Measurements from ENCODE around the gene GSK3B.
"Not testable (repeated sequence)": the region's sequence is repeated elsewhere in the genome, so short reads cannot be mapped to it uniquely, and the experiment has no call there.

Gene GSK3B

GRCh38 chr3:119927190-119927589 is 167.1 kb downstream of the GSK3B start:
- DNase-seq: no peak

GRCh38 chr3:119924111-119925094 is 169.8 kb downstream of the GSK3B start:
- no peak for DNase-seq

GRCh38 chr3:119918992-119919933 is 175.0 kb downstream of the GSK3B start:
- no peak for DNase-seq

- DNase-seq: no peak
Observed at GRCh38 chr3:119913021-119913420, 181.2 kb downstream of the GSK3B start.

- DNase-seq: no peak
Observed at GRCh38 chr3:119912220-119912619, 182.0 kb downstream of the GSK3B start.

- no peak for DNase-seq
Observed at GRCh38 chr3:119911748-119912147, 182.5 kb downstream of the GSK3B start.

- no peak for DNase-seq
Observed at GRCh38 chr3:119902061-119902460, 192.2 kb downstream of the GSK3B start.

GRCh38 chr3:119901148-119901547 is 193.1 kb downstream of the GSK3B start:
- DNase-seq: no peak

GRCh38 chr3:119899192-119899511 is 195.1 kb downstream of the GSK3B start:
- no peak for DNase-seq

- no peak for DNase-seq
Observed at GRCh38 chr3:119898478-119899191, 195.6 kb downstream of the GSK3B start.

- no peak for DNase-seq
Observed at GRCh38 chr3:119894195-119894594, 200.1 kb downstream of the GSK3B start.

GRCh38 chr3:119893769-119894168 is 200.5 kb downstream of the GSK3B start:
- no peak for DNase-seq

- DNase-seq: peak; percentile 0
Observed at GRCh38 chr3:119891944-119892721, 202.1 kb downstream of the GSK3B start.

- DNase-seq: not testable (repeated sequence)
Observed at GRCh38 chr3:119888681-119889080, 205.6 kb downstream of the GSK3B start.

- DNase-seq: no peak
Observed at GRCh38 chr3:119885746-119886530, 208.3 kb downstream of the GSK3B start.

- DNase-seq: no peak
Observed at GRCh38 chr3:119884161-119884557, 210.1 kb downstream of the GSK3B start.

GRCh38 chr3:119883461-119884160 is 210.6 kb downstream of the GSK3B start:
- DNase-seq: no peak

- DNase-seq: no peak
Observed at GRCh38 chr3:119880966-119881365, 213.3 kb downstream of the GSK3B start.

GRCh38 chr3:119873646-119874045 is 220.6 kb downstream of the GSK3B start:
- DNase-seq: no peak

- no peak for DNase-seq
Observed at GRCh38 chr3:119872773-119873172, 221.5 kb downstream of the GSK3B start.

GRCh38 chr3:119871571-119871970 is 222.7 kb downstream of the GSK3B start:
- no peak for DNase-seq

Data from effector CD8-positive, alpha-beta T cell (primary cell).